ENCODE results near the gene TRAPPC3L. TPM values are rescaled to one million over a fixed set of nuclear protein-coding genes. Genes with fewer than 3 reads are reported as not detected.

TRAPPC3L gene
- total RNA-seq, 1 experiment from 2014 or later, result not detected

- Histone ChIP-seq H3K4ac (ENCODE audit: low read depth, low read length) (no peak overlapping the region), H2AK5ac (ENCODE audit: insufficient read length, low read length) (no peak overlapping the region), H4K91ac (ENCODE audit: insufficient read length, low read depth, low read length) (no peak overlapping the region), H4K5ac (ENCODE audit: insufficient read length, low read depth, low read length) (no peak overlapping the region), H3K18ac (ENCODE audit: insufficient read length, low read depth, low read length) (no peak overlapping the region), H3K9me3 (ENCODE audit: control insufficient read depth, low read depth, low read length) (no peaks in the 10 kb centered on the region), H3K23ac (ENCODE audit: insufficient read length, low read depth, low read length) (no peak overlapping the region), H3K9ac (ENCODE audit: extremely low read depth, insufficient read length, low read length) (no peak overlapping the region), H4K8ac (replicated peaks; ENCODE audit: insufficient read length, low read depth, low read length) (no peak overlapping the region), H2AFZ (ENCODE audit: low read length) (no peak overlapping the region), H3T11ph (ENCODE audit: low read length) (no peak overlapping the region), H4K20me1 (ENCODE audit: control insufficient read depth, insufficient read depth, insufficient read length) (no peaks in the 10 kb centered on the region), H3K79me2 (ENCODE audit: insufficient read depth, low read length) (no peaks in the 10 kb centered on the region), H2BK120ac (ENCODE audit: low read depth, low read length, poor library complexity, severe bottlenecking) (no peak overlapping the region), H3K4me2 (ENCODE audit: insufficient read depth, insufficient read length, low read length) (no peak overlapping the region), H2BK5ac (ENCODE audit: insufficient read length, low read length) (no peak overlapping the region), H2BK12ac (ENCODE audit: insufficient read length, low read depth, low read length) (no peak overlapping the region), H2BK15ac (ENCODE audit: low read depth, low read length) (no peak overlapping the region), H3K4me1 (ENCODE audit: insufficient read depth, low read length) (no peaks in the 10 kb centered on the region), H3K79me1 (ENCODE audit: insufficient read depth, low read depth, low read length, poor library complexity, severe bottlenecking) (no peaks in the 10 kb centered on the region), H2BK20ac (ENCODE audit: low read depth, low read length, poor library complexity, severe bottlenecking) (no peak overlapping the region), H3K23me2 (ENCODE audit: insufficient read length, low read depth, low read length, poor library complexity, severe bottlenecking) (no peaks in the 10 kb centered on the region), H3K56ac (ENCODE audit: insufficient read length, low read depth, low read length) (no peak overlapping the region), H3K27me3 (ENCODE audit: insufficient read depth, low read length) (no peaks in the 10 kb centered on the region), H3K27ac (ENCODE audit: insufficient read length, low read depth, low read length) (no peak overlapping the region), H3K14ac (ENCODE audit: insufficient read depth, low read length) (no peak overlapping the region)
- Mint-ChIP-seq H3K4me3 (no peak overlapping the region), H3K36me3 (ENCODE audit: insufficient read depth in 1 of 3, low read depth in 3 of 3) (no peaks in the 10 kb centered on the region), H3K27ac (no peak overlapping the region), H3K27me3 (ENCODE audit: low read depth) (no peaks in the 10 kb centered on the region; the same call in 1 of the 2 replicates), H3K9me3 (no peaks in the 10 kb centered on the region), H3K4me1 (peaks cover 2 to 4% of the 10 kb centered on the region in 2 experiments; a peak in 2 of 4 replicates)
- DNase-seq, result no peak
- TF ChIP-seq CTCF (conservative IDR thresholded peaks at IDR 0.05), result no peak
- no CpG with 5 or more reads among the region's 1 CpG for WGBS (ENCODE audit: extremely low coverage, insufficient read length, low lambda C conversion rate)
These were observed 95.9 kb downstream of the TRAPPC3L start for GRCh38 chr6:116449565-116449964.

Measured in H9 (cell line).